HG03378 (cell line): ENCODE results near the gene MEIKIN.

Experiments used
- ATAC-seq: cut with Tn5 transposase; IDR thresholded peaks from one replicate; pipeline ENCODE4 v1.9.1; 2021; ENCODE audit warnings: mild to moderate bottlenecking, moderate library complexity; ENCODE audit not compliant: unreplicated experiment

The MEIKIN gene

GRCh38 chr5:131974622-131974955 is 29.1 kb upstream of the MEIKIN start:
- no peak for ATAC-seq

- ATAC-seq = no peak
These were observed 28.6 kb upstream of the MEIKIN start for GRCh38 chr5:131974016-131974415.

GRCh38 chr5:131973089-131973712 is 27.7 kb upstream of the MEIKIN start:
- no peak for ATAC-seq

- ATAC-seq = no peak
These were observed 23.0 kb upstream of the MEIKIN start for GRCh38 chr5:131968396-131968954.

GRCh38 chr5:131966551-131966950 is 21.1 kb upstream of the MEIKIN start:
- no peak for ATAC-seq

GRCh38 chr5:131965826-131966415 is 20.5 kb upstream of the MEIKIN start:
- no peak for ATAC-seq

- no peak for ATAC-seq
These were observed 14.4 kb upstream of the MEIKIN start for GRCh38 chr5:131959906-131960305.

GRCh38 chr5:131959136-131959535 is 13.7 kb upstream of the MEIKIN start:
- ATAC-seq = no peak

GRCh38 chr5:131957721-131958441 is 12.4 kb upstream of the MEIKIN start:
- ATAC-seq = no peak

- peak; percentile 53 for ATAC-seq
These were observed 8.5 kb upstream of the MEIKIN start for GRCh38 chr5:131953969-131954368.

GRCh38 chr5:131952301-131952857 is 6.9 kb upstream of the MEIKIN start:
- no peak for ATAC-seq

GRCh38 chr5:131950706-131951105 is 5.2 kb upstream of the MEIKIN start:
- ATAC-seq = no peak

GRCh38 chr5:131947445-131947844 is 2.0 kb upstream of the MEIKIN start:
- ATAC-seq = no peak

- no peak for ATAC-seq
These were observed 537 bp downstream of the MEIKIN start for GRCh38 chr5:131944702-131945550.

GRCh38 chr5:131943916-131944315 is 1.5 kb downstream of the MEIKIN start:
- no peak for ATAC-seq

GRCh38 chr5:131942016-131942415 is 3.4 kb downstream of the MEIKIN start:
- no peak for ATAC-seq

GRCh38 chr5:131939690-131940345 is 5.6 kb downstream of the MEIKIN start:
- ATAC-seq = no peak

- ATAC-seq = no peak
These were observed 13.2 kb downstream of the MEIKIN start for GRCh38 chr5:131932235-131932634.

GRCh38 chr5:131928957-131929356 is 16.5 kb downstream of the MEIKIN start:
- ATAC-seq = no peak

- no peak for ATAC-seq
These were observed 19.3 kb downstream of the MEIKIN start for GRCh38 chr5:131926168-131926567.
